OCI-LY7 (cell line): ENCODE results near the gene FOXP1. TPM values are rescaled to one million over a fixed set of nuclear protein-coding genes. Genes with fewer than 3 reads are reported as not detected.

ENCODE experiments used
- BruUV-seq: library from RNA; stranded (reverse); fragments of 400-500 nt; replicated peaks from 2 replicates; lab custom pipeline; 2021; lab: Mats Ljungman, UMichigan
- CTCF ChIA-PET: fragments of 300-600 bp; sonication (Branson Sonifier 250); formaldehyde crosslinking; loops from one replicate; lab custom pipeline; 2022; ENCODE audit warnings: antibody characterized with exemption; ENCODE audit not compliant: unreplicated experiment; lab: Charles Lee
- POLR2A ChIA-PET: fragments of 300-600 bp; sonication (Branson Sonifier 250); formaldehyde crosslinking; loops from one replicate; lab custom pipeline; 2022; ENCODE audit warnings: antibody characterized with exemption; lab: Charles Lee
- DNase-seq: peaks from one replicate; pipeline ENCODE4 v3.0.0-alpha.2; 2015; ENCODE audit warnings: low spot score
- H2AFZ ChIP-seq: fragments of 200-600 bp; sonication (generic), shearing (Covaris generic); 2 replicates; pipeline ENCODE4 v1.6.1; 2014; ENCODE audit warnings: mild to moderate bottlenecking, antibody characterized with exemption, low read length, moderate library complexity
- H3K27ac ChIP-seq: fragments of 200-600 bp; sonication (generic); 2 replicates; pipeline ENCODE4 v1.5.1; 2014; ENCODE audit warnings: mixed run types, low read depth, mild to moderate bottlenecking, moderate library complexity, low read length, inconsistent platforms; ENCODE audit not compliant: poor library complexity, severe bottlenecking
- H3K36me3 ChIP-seq: fragments of 200-600 bp; sonication (generic); 2 replicates; pipeline ENCODE4 v1.6.1; 2014; ENCODE audit warnings: mild to moderate bottlenecking, antibody characterized with exemption, low read length, moderate library complexity, mixed read lengths; ENCODE audit not compliant: insufficient read depth
- H3K4me1 ChIP-seq: fragments of 200-600 bp; sonication (generic); 2 replicates; pipeline ENCODE4 v1.5.1; 2014; ENCODE audit warnings: mild to moderate bottlenecking, low read length; ENCODE audit not compliant: insufficient read depth, poor library complexity, severe bottlenecking
- H3K4me2 ChIP-seq: fragments of 200-600 bp; sonication (generic); 2 replicates; pipeline ENCODE4 v1.6.1; 2014; ENCODE audit warnings: mild to moderate bottlenecking, low read length
- H3K4me3 ChIP-seq: fragments of 200-600 bp; sonication (generic); 2 replicates; pipeline ENCODE4 v1.5.1; 2014; ENCODE audit warnings: mild to moderate bottlenecking, low read depth, low read length; ENCODE audit not compliant: poor library complexity, severe bottlenecking
- H3K79me2 ChIP-seq: fragments of 200-600 bp; sonication (generic); 2 replicates; pipeline ENCODE4 v1.6.1; 2016; ENCODE audit warnings: low read depth, mild to moderate bottlenecking, low read length, moderate library complexity, mixed read lengths; ENCODE audit not compliant: insufficient read depth
- H3K9me2 ChIP-seq: fragments of 200-600 bp; sonication (generic); 2 replicates; pipeline ENCODE4 v1.6.1; 2016; ENCODE audit warnings: mild to moderate bottlenecking, low read length, mixed read lengths; ENCODE audit not compliant: insufficient read depth
- H3K9me3 ChIP-seq: fragments of 200-600 bp; sonication (generic); 2 replicates; pipeline ENCODE4 v1.6.1; 2014; ENCODE audit warnings: mild to moderate bottlenecking, mixed run types, low read length, mixed read lengths
- H4K20me1 ChIP-seq: fragments of 200-600 bp; sonication (generic); 2 replicates; pipeline ENCODE4 v1.6.1; 2014; ENCODE audit warnings: mild to moderate bottlenecking, antibody characterized with exemption, low read length, moderate library complexity, mixed read lengths; ENCODE audit not compliant: insufficient read depth
- EZH2phosphoT487 ChIP-seq: fragments of 200-600 bp; sonication (generic); IDR thresholded peaks from 2 replicates; pipeline ENCODE4 v1.6.1; 2018; ENCODE audit warnings: low read depth, borderline replicate concordance, mild to moderate bottlenecking, mixed run types, antibody characterized with exemption, low read length, moderate library complexity, mixed read lengths
- intact Hi-C: fragments of 100-400 bp; cut with micrococcal nuclease; formaldehyde crosslinking; loops from one replicate; pipeline ENCODE4 v1.10.0; 2022; ENCODE audit not compliant: unreplicated experiment
- total RNA-seq, 2 experiments: library from RNA; depleted of rRNA in 1 of 2; stranded (reverse); fragments of >200 nt in 1 of 2; shearing (Covaris generic) in 1 of 2; gene quantifications; 2 replicates each; pipeline ENCODE4 v1.2.3, GENCODE V29; 2014 to 2022
- TF ChIP-seq, protein P1 (sequence below): fragments of 200-600 bp; sonication (generic); conservative IDR thresholded peaks from 2 replicates; pipeline ENCODE4 v1.5.1; 2014; ENCODE audit warnings: mild to moderate bottlenecking, antibody characterized with exemption, low read length, moderate library complexity, mixed read lengths

Gene FOXP1
- total RNA-seq, 2 experiments from 2014 or later, result 87.3 to 151 TPM

DNA sequence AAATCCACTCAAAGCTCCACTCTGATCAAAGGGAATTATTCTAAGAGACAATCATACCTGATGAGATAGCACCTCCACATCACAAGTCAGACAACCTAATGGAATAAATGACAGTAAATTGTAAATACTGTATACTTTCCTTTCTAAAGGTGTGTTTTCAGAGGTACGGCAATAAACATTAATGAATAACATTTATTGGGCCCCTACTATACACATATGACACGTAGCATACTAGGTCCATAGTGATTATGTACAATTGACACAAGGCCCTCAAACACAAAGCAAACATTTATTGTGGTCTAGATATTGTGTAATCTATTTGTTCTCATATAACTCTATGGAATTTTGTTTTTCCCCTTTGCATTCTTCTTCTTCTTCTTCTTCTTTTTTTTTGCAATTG, 429.8 kb downstream of the FOXP1 start:
- no TSS peak for BruUV-seq

GRCh38 chr3:71152892-71153265, 430.6 kb downstream of the FOXP1 start:
- H3K4me2 ChIP-seq, result no peak overlapping the region
- H3K4me3 ChIP-seq, result no peak overlapping the region
- no peaks in the 10 kb centered on the region for H3K9me3 ChIP-seq
- CTCF ChIA-PET, result no interaction called here
- intact Hi-C loops, result no loop called here
- BruUV-seq, result no TSS peak
- H2AFZ ChIP-seq, result no peak overlapping the region
- no peak overlapping the region for H3K27ac ChIP-seq
- POLR2A ChIA-PET, result interaction anchor here (0.5 to 1.2 kb wide), 5 partner anchors 9 to 448 kb away, joined by 3 to 8 read pairs (median 3); no protein-coding TSS in a partner anchor
- H3K36me3 ChIP-seq, result no peaks in the 10 kb centered on the region
- no peaks in the 10 kb centered on the region for H4K20me1 ChIP-seq
- TF ChIP-seq, protein P1, sequence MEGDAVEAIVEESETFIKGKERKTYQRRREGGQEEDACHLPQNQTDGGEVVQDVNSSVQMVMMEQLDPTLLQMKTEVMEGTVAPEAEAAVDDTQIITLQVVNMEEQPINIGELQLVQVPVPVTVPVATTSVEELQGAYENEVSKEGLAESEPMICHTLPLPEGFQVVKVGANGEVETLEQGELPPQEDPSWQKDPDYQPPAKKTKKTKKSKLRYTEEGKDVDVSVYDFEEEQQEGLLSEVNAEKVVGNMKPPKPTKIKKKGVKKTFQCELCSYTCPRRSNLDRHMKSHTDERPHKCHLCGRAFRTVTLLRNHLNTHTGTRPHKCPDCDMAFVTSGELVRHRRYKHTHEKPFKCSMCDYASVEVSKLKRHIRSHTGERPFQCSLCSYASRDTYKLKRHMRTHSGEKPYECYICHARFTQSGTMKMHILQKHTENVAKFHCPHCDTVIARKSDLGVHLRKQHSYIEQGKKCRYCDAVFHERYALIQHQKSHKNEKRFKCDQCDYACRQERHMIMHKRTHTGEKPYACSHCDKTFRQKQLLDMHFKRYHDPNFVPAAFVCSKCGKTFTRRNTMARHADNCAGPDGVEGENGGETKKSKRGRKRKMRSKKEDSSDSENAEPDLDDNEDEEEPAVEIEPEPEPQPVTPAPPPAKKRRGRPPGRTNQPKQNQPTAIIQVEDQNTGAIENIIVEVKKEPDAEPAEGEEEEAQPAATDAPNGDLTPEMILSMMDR, result no peak
- TF ChIP-seq EZH2phosphoT487, result no peak
- H3K79me2 ChIP-seq, result no peaks in the 10 kb centered on the region
- H3K9me2 ChIP-seq, result no peaks in the 10 kb centered on the region
- no peak for DNase-seq
- H3K4me1 ChIP-seq, result no peaks in the 10 kb centered on the region

More for the DNA sequence above, 429.8 kb downstream of the FOXP1 start:
- Histone ChIP-seq H3K36me3 (no peaks in the 10 kb centered on the region), H3K27ac (no peak overlapping the region), H4K20me1 (no peaks in the 10 kb centered on the region), H3K9me2 (no peaks in the 10 kb centered on the region), H3K4me3 (no peak overlapping the region), H3K9me3 (no peaks in the 10 kb centered on the region), H3K4me2 (no peak overlapping the region), H2AFZ (no peak overlapping the region), H3K79me2 (no peaks in the 10 kb centered on the region), H3K4me1 (no peaks in the 10 kb centered on the region)
- no peak for TF ChIP-seq EZH2phosphoT487
- TF ChIP-seq, protein P1, result no peak
- intact Hi-C loops, result no loop called here
- POLR2A ChIA-PET, result interaction anchor here (0.7 to 1.2 kb wide), 4 partner anchors 8 to 19 kb away, joined by 3 read pairs; no protein-coding TSS in a partner anchor
- CTCF ChIA-PET, result interaction anchor here (0.5 kb wide), 1 partner anchor 249 kb away, joined by 3 read pairs; no protein-coding TSS in a partner anchor
- no peak for DNase-seq

GRCh38 chr3:71152039-71152891, 431.3 kb downstream of the FOXP1 start:
- intact Hi-C loops, result no loop called here
- TF ChIP-seq, protein P1, result no peak
- no peak for TF ChIP-seq EZH2phosphoT487
- H4K20me1 ChIP-seq, result no peaks in the 10 kb centered on the region
- H3K9me2 ChIP-seq, result no peaks in the 10 kb centered on the region
- H3K36me3 ChIP-seq, result no peaks in the 10 kb centered on the region
- no peak overlapping the region for H3K4me3 ChIP-seq
- CTCF ChIA-PET, result no interaction called here
- BruUV-seq, result no TSS peak
- H3K9me3 ChIP-seq, result no peaks in the 10 kb centered on the region
- H3K4me2 ChIP-seq, result no peak overlapping the region
- no peak overlapping the region for H2AFZ ChIP-seq
- DNase-seq, result no peak
- H3K4me1 ChIP-seq, result no peaks in the 10 kb centered on the region
- no peaks in the 10 kb centered on the region for H3K79me2 ChIP-seq
- H3K27ac ChIP-seq, result no peak overlapping the region
- POLR2A ChIA-PET, result interaction anchor here (0.5 to 1.2 kb wide), 3 partner anchors 10 to 44 kb away, joined by 3 read pairs; no protein-coding TSS in a partner anchor
